ENCODE results near the gene KCNE2. TPM values are rescaled to one million over a fixed set of nuclear protein-coding genes. Genes with fewer than 3 reads are reported as not detected.

Gene KCNE2
- total RNA-seq, 1 experiment from 2014 or later, result not detected

GRCh38 chr21:34362136-34362444 is 1.7 kb upstream of the KCNE2 start:
- no peak for DNase-seq (ENCODE audit: unreplicated experiment)
- intact Hi-C loops (cut with micrococcal nuclease), result no loop called here
- no TSS peak for BruUV-seq (replicated peaks)
- TF ChIP-seq CTCF (IDR thresholded peaks at IDR 0.05; ENCODE audit: unreplicated experiment), result no peak
- no peaks in the 10 kb centered on the region for H3K36me3 Mint-ChIP-seq (ENCODE audit: insufficient read depth, unreplicated experiment)
- ChIA-PET CTCF (interaction anchor here (0.6 to 2.5 kb wide), 17 partner anchors 10 to 1698 kb away, joined by 3 to 20 read pairs (median 4); partner anchors contain the start of gene SETD4), POLR2A (no interaction called here)
- peaks cover 37% of the 10 kb centered on the region for H3K27me3 Mint-ChIP-seq (ENCODE audit: insufficient read depth, unreplicated experiment)
- no peaks in the 10 kb centered on the region for H3K9me3 Mint-ChIP-seq (ENCODE audit: unreplicated experiment)
- H3K4me3 Mint-ChIP-seq (ENCODE audit: unreplicated experiment), result peak overlapping the region; percentile 25
- H3K4me1 Mint-ChIP-seq (ENCODE audit: insufficient read depth, unreplicated experiment), result peaks cover 6% of the 10 kb centered on the region
- no peak overlapping the region for H3K27ac Mint-ChIP-seq (ENCODE audit: low read depth, unreplicated experiment)

GRCh38 chr21:34362670-34363069 is 1.1 kb upstream of the KCNE2 start:
- Mint-ChIP-seq H3K4me1 (ENCODE audit: insufficient read depth, unreplicated experiment) (peaks cover 6% of the 10 kb centered on the region), H3K27me3 (ENCODE audit: insufficient read depth, unreplicated experiment) (peaks cover 31% of the 10 kb centered on the region), H3K4me3 (ENCODE audit: unreplicated experiment) (no peak overlapping the region), H3K27ac (ENCODE audit: low read depth, unreplicated experiment) (no peak overlapping the region), H3K36me3 (ENCODE audit: insufficient read depth, unreplicated experiment) (no peaks in the 10 kb centered on the region), H3K9me3 (ENCODE audit: unreplicated experiment) (no peaks in the 10 kb centered on the region)
- POLR2A ChIA-PET, result no interaction called here
- CTCF ChIA-PET, result interaction anchor here (0.6 to 2.5 kb wide), 22 partner anchors 10 to 1697 kb away, joined by 3 to 20 read pairs (median 4); partner anchors contain the start of gene SETD4
- TF ChIP-seq CTCF (IDR thresholded peaks at IDR 0.05; ENCODE audit: unreplicated experiment), result no peak
- DNase-seq (ENCODE audit: unreplicated experiment), result no peak
- intact Hi-C loops (cut with micrococcal nuclease), result no loop called here
- BruUV-seq (replicated peaks), result no TSS peak

GRCh38 chr21:34364921-34365320 is 1.1 kb downstream of the KCNE2 start:
- Mint-ChIP-seq H3K4me1 (ENCODE audit: insufficient read depth, unreplicated experiment) (peaks cover 6% of the 10 kb centered on the region), H3K27ac (ENCODE audit: low read depth, unreplicated experiment) (no peak overlapping the region), H3K9me3 (ENCODE audit: unreplicated experiment) (no peaks in the 10 kb centered on the region), H3K4me3 (ENCODE audit: unreplicated experiment) (no peak overlapping the region), H3K27me3 (ENCODE audit: insufficient read depth, unreplicated experiment) (peaks cover 14% of the 10 kb centered on the region), H3K36me3 (ENCODE audit: insufficient read depth, unreplicated experiment) (no peaks in the 10 kb centered on the region)
- CTCF ChIA-PET, result interaction anchor here (1.0 to 4.4 kb wide), 3 partner anchors 238 to 426 kb away, joined by 3 to 25 read pairs (median 3); no protein-coding TSS in a partner anchor
- no peak for TF ChIP-seq CTCF (IDR thresholded peaks at IDR 0.05; ENCODE audit: unreplicated experiment)
- intact Hi-C loops (cut with micrococcal nuclease), result no loop called here
- BruUV-seq (replicated peaks), result no TSS peak
- DNase-seq (ENCODE audit: unreplicated experiment), result no peak
- POLR2A ChIA-PET, result no interaction called here

- H3K9me3 Mint-ChIP-seq (ENCODE audit: unreplicated experiment), result no peaks in the 10 kb centered on the region
- CTCF ChIA-PET, result interaction anchor here (0.6 to 4.4 kb wide), 5 partner anchors 187 to 289 kb away, joined by 3 to 25 read pairs (median 3); no protein-coding TSS in a partner anchor
- H3K4me1 Mint-ChIP-seq (ENCODE audit: insufficient read depth, unreplicated experiment), result peaks cover 6% of the 10 kb centered on the region
These were observed 2.0 kb downstream of the KCNE2 start for GRCh38 chr21:34365809-34366208.

More at GRCh38 chr21:34365809-34366208, 2.0 kb downstream of the KCNE2 start:
- intact Hi-C loops (cut with micrococcal nuclease), result no loop called here
- POLR2A ChIA-PET, result no interaction called here
- BruUV-seq (replicated peaks), result no TSS peak
- H3K36me3 Mint-ChIP-seq (ENCODE audit: insufficient read depth, unreplicated experiment), result no peaks in the 10 kb centered on the region
- DNase-seq (ENCODE audit: unreplicated experiment), result no peak
- no peak overlapping the region for H3K4me3 Mint-ChIP-seq (ENCODE audit: unreplicated experiment)
- TF ChIP-seq CTCF (IDR thresholded peaks at IDR 0.05; ENCODE audit: unreplicated experiment), result no peak
- H3K27me3 Mint-ChIP-seq (ENCODE audit: insufficient read depth, unreplicated experiment), result peaks cover 11% of the 10 kb centered on the region
- no peak overlapping the region for H3K27ac Mint-ChIP-seq (ENCODE audit: low read depth, unreplicated experiment)
